Trophoblast cell (in vitro differentiated cells and primary cell): ENCODE results near the gene CTSF.

Source experiments
- DNase-seq, 2 donors: peaks; one replicate each; pipeline ENCODE4 v3.0.0-alpha.2; 2016
- H2AFZ ChIP-seq: 2 replicates; pipeline ENCODE4 v1.6.1; 2013; ENCODE audit warnings: low read length, moderate library complexity, mild to moderate bottlenecking; ENCODE audit not compliant: insufficient read depth, poor library complexity
- H2AK5ac ChIP-seq: 2 replicates; pipeline ENCODE4 v1.6.1; 2013; ENCODE audit warnings: mild to moderate bottlenecking, low read length
- H2BK120ac ChIP-seq: 2 replicates; pipeline ENCODE4 v1.6.1; 2013; ENCODE audit warnings: low read length, mild to moderate bottlenecking, moderate library complexity; ENCODE audit not compliant: insufficient read depth, poor library complexity
- H2BK12ac ChIP-seq: 2 replicates; pipeline ENCODE4 v1.6.1; 2013; ENCODE audit warnings: mild to moderate bottlenecking, low read length, moderate library complexity
- H2BK5ac ChIP-seq: 2 replicates; pipeline ENCODE4 v1.6.1; 2013; ENCODE audit warnings: low read length, low read depth, moderate library complexity, mild to moderate bottlenecking; ENCODE audit not compliant: poor library complexity
- H3K14ac ChIP-seq: 2 replicates; pipeline ENCODE4 v1.6.1; 2013; ENCODE audit warnings: mild to moderate bottlenecking, low read length
- H3K18ac ChIP-seq: 2 replicates; pipeline ENCODE4 v1.6.1; 2013; ENCODE audit warnings: mild to moderate bottlenecking, low read length
- H3K23ac ChIP-seq: 2 replicates; pipeline ENCODE4 v1.6.1; 2013; ENCODE audit warnings: low read length
- H3K27ac ChIP-seq: 2 replicates; pipeline ENCODE4 v1.5.1; 2013; ENCODE audit warnings: low read depth, mild to moderate bottlenecking, inconsistent platforms, low read length, moderate library complexity
- H3K27me3 ChIP-seq: 2 replicates; pipeline ENCODE4 v1.6.1; 2013; ENCODE audit warnings: inconsistent platforms, mild to moderate bottlenecking, low read length, moderate library complexity; ENCODE audit not compliant: insufficient read depth
- H3K36me3 ChIP-seq, 2 experiments: 1 replicate in 1 of 2; 2 replicates in 1 of 2; pipeline ENCODE4 v1.6.1; 2013; ENCODE audit warnings: low read length in 2 of 2, mild to moderate bottlenecking in 2 of 2, moderate library complexity in 1 of 2; ENCODE audit not compliant: insufficient read depth in 2 of 2, control insufficient read depth in 1 of 2
- H3K4ac ChIP-seq: 2 replicates; pipeline ENCODE4 v1.6.1; 2013; ENCODE audit warnings: low read depth, mild to moderate bottlenecking, low read length, moderate library complexity
- H3K4me1 ChIP-seq, 2 experiments: 1 replicate in 1 of 2; 2 replicates in 1 of 2; pipeline ENCODE4 v1.6.1; 2013; ENCODE audit warnings: low read length in 2 of 2, mild to moderate bottlenecking in 2 of 2, moderate library complexity in 1 of 2; ENCODE audit not compliant: insufficient read depth in 2 of 2, control insufficient read depth in 1 of 2
- H3K4me2 ChIP-seq: 2 replicates; pipeline ENCODE4 v1.6.1; 2013; ENCODE audit warnings: inconsistent platforms, mild to moderate bottlenecking, low read length, moderate library complexity
- H3K4me3 ChIP-seq: 2 replicates; pipeline ENCODE4 v1.5.1; 2013; ENCODE audit warnings: mild to moderate bottlenecking, low read depth, low read length, inconsistent platforms
- H3K79me1 ChIP-seq: one replicate; pipeline ENCODE4 v1.6.1; 2013; ENCODE audit warnings: low read length
- H3K79me2 ChIP-seq: 2 replicates; pipeline ENCODE4 v1.6.1; 2013; ENCODE audit warnings: low read length, mild to moderate bottlenecking; ENCODE audit not compliant: control insufficient read depth, insufficient read depth, poor library complexity
- H3K9ac ChIP-seq: 2 replicates; pipeline ENCODE4 v1.6.1; 2013; ENCODE audit warnings: mild to moderate bottlenecking, low read length
- H3K9me3 ChIP-seq: 2 replicates; pipeline ENCODE4 v1.6.1; 2013; ENCODE audit warnings: low read depth, mild to moderate bottlenecking, control low read depth, inconsistent platforms, low read length; ENCODE audit not compliant: insufficient read depth
- H4K12ac ChIP-seq: 2 replicates; pipeline ENCODE4 v1.6.1; 2013; ENCODE audit warnings: low read depth, mild to moderate bottlenecking, low read length, moderate library complexity
- H4K8ac ChIP-seq: 2 replicates; pipeline ENCODE4 v1.6.1; 2013; ENCODE audit warnings: low read depth, mild to moderate bottlenecking, low read length, moderate library complexity
- H4K91ac ChIP-seq: one replicate; pipeline ENCODE4 v1.6.1; 2013; ENCODE audit warnings: low read depth, mild to moderate bottlenecking, low read length, moderate library complexity
- WGBS: extraction: QIAGEN DNeasy Blood & Tissue Kit; methylation state at CpG from one replicate; pipeline ENCODE4 v1.1.7; 2013; ENCODE audit warnings: missing lambda C conversion rate; ENCODE audit not compliant: insufficient read length, insufficient coverage; ENCODE audit errors: extremely low coverage; 5-methylcytosine and 5-hydroxymethylcytosine counted together

CTSF gene

GRCh38 chr11:66531841-66532240, 36.6 kb downstream of the CTSF start:
- Histone ChIP-seq H4K91ac (no peak overlapping the region), H2AFZ (no peak overlapping the region), H3K79me2 (no peaks in the 10 kb centered on the region), H3K4me2 (no peak overlapping the region), H2BK12ac (no peak overlapping the region), H3K9me3 (peaks cover 3% of the 10 kb centered on the region), H4K8ac (no peak overlapping the region), H3K9ac (no peak overlapping the region), H3K79me1 (no peaks in the 10 kb centered on the region), H3K4me3 (no peak overlapping the region), H2AK5ac (no peak overlapping the region), H3K4me1 (no peaks in the 10 kb centered on the region), H3K27ac (no peak overlapping the region), H4K12ac (no peak overlapping the region), H2BK120ac (no peak overlapping the region), H3K27me3 (no peaks in the 10 kb centered on the region), H3K4ac (no peak overlapping the region), H3K14ac (no peak overlapping the region), H3K18ac (no peak overlapping the region), H3K36me3 (peaks cover 17 to 29% of the 10 kb centered on the region in 2 experiments), H3K23ac (no peak overlapping the region), H2BK5ac (no peak overlapping the region)
- no peak for DNase-seq
- no CpG with 5 or more reads among the region's 11 CpGs for WGBS

GRCh38 chr11:66530927-66531709, 37.3 kb downstream of the CTSF start:
- H3K27ac ChIP-seq, result no peak overlapping the region
- H3K79me1 ChIP-seq, result no peaks in the 10 kb centered on the region
- H2BK5ac ChIP-seq, result no peak overlapping the region
- H3K27me3 ChIP-seq, result no peaks in the 10 kb centered on the region
- no peak overlapping the region for H3K4me3 ChIP-seq
- no peak for DNase-seq
- H4K8ac ChIP-seq, result no peak overlapping the region
- H3K4ac ChIP-seq, result no peak overlapping the region
- no peak overlapping the region for H3K14ac ChIP-seq
- H2AFZ ChIP-seq, result no peak overlapping the region
- no peak overlapping the region for H2AK5ac ChIP-seq
- no peaks in the 10 kb centered on the region for H3K4me1 ChIP-seq
- WGBS, result no CpG with 5 or more reads among the region's 10 CpGs
- no peak overlapping the region for H3K18ac ChIP-seq
- peaks cover 3% of the 10 kb centered on the region for H3K9me3 ChIP-seq
- H3K23ac ChIP-seq, result no peak overlapping the region
- H2BK12ac ChIP-seq, result no peak overlapping the region
- H3K9ac ChIP-seq, result no peak overlapping the region
- no peak overlapping the region for H4K91ac ChIP-seq
- no peak overlapping the region for H2BK120ac ChIP-seq
- no peak overlapping the region for H3K4me2 ChIP-seq
- H3K36me3 ChIP-seq, result peaks cover 17 to 31% of the 10 kb centered on the region in 2 experiments
- H3K79me2 ChIP-seq, result no peaks in the 10 kb centered on the region
- H4K12ac ChIP-seq, result no peak overlapping the region

- H2BK12ac ChIP-seq, result no peak overlapping the region
- H3K79me1 ChIP-seq, result no peaks in the 10 kb centered on the region
- no peaks in the 10 kb centered on the region for H3K4me1 ChIP-seq
- no peak overlapping the region for H3K4me2 ChIP-seq
- H3K18ac ChIP-seq, result no peak overlapping the region
- no peaks in the 10 kb centered on the region for H3K79me2 ChIP-seq
- peaks cover 18 to 34% of the 10 kb centered on the region in 2 experiments for H3K36me3 ChIP-seq
- H3K23ac ChIP-seq, result no peak overlapping the region
- no peak overlapping the region for H4K91ac ChIP-seq
- no CpG with 5 or more reads among the region's 13 CpGs for WGBS
- H4K8ac ChIP-seq, result no peak overlapping the region
- H3K4ac ChIP-seq, result no peak overlapping the region
- no peak overlapping the region for H2BK5ac ChIP-seq
- H2AFZ ChIP-seq, result no peak overlapping the region
- H3K27ac ChIP-seq, result no peak overlapping the region
- H3K14ac ChIP-seq, result no peak overlapping the region
- H3K9me3 ChIP-seq, result peaks cover 3% of the 10 kb centered on the region
- H2AK5ac ChIP-seq, result no peak overlapping the region
- H3K4me3 ChIP-seq, result no peak overlapping the region
- H4K12ac ChIP-seq, result no peak overlapping the region
- DNase-seq, result no peak
- no peaks in the 10 kb centered on the region for H3K27me3 ChIP-seq
- no peak overlapping the region for H3K9ac ChIP-seq
- no peak overlapping the region for H2BK120ac ChIP-seq
Measured at GRCh38 chr11:66529655-66530054, 38.8 kb downstream of the CTSF start.

- no peak overlapping the region for H3K4me2 ChIP-seq
- H3K9me3 ChIP-seq, result peaks cover 3% of the 10 kb centered on the region
- H3K14ac ChIP-seq, result no peak overlapping the region
- H4K91ac ChIP-seq, result no peak overlapping the region
- no peak overlapping the region for H3K9ac ChIP-seq
- H3K4ac ChIP-seq, result no peak overlapping the region
- no peak overlapping the region for H3K4me3 ChIP-seq
- no peaks in the 10 kb centered on the region for H3K4me1 ChIP-seq
- DNase-seq, result no peak
- H3K79me2 ChIP-seq, result no peaks in the 10 kb centered on the region
- peaks cover 18 to 34% of the 10 kb centered on the region in 2 experiments for H3K36me3 ChIP-seq
- no peak overlapping the region for H2BK5ac ChIP-seq
- WGBS, result no CpG with 5 or more reads among the region's 10 CpGs
- no peaks in the 10 kb centered on the region for H3K79me1 ChIP-seq
- no peak overlapping the region for H2AK5ac ChIP-seq
- H2AFZ ChIP-seq, result no peak overlapping the region
- no peak overlapping the region for H4K12ac ChIP-seq
- no peak overlapping the region for H3K27ac ChIP-seq
- H4K8ac ChIP-seq, result no peak overlapping the region
- no peak overlapping the region for H3K23ac ChIP-seq
- H2BK120ac ChIP-seq, result no peak overlapping the region
- H3K18ac ChIP-seq, result no peak overlapping the region
- no peak overlapping the region for H2BK12ac ChIP-seq
- no peaks in the 10 kb centered on the region for H3K27me3 ChIP-seq
Measured at GRCh38 chr11:66529069-66529468, 39.3 kb downstream of the CTSF start.
